Mesenchymal stem cell (in vitro differentiated cells and primary cell): ENCODE results near the gene CDK6.

Experiments used
- DNase-seq: peaks from one replicate; pipeline ENCODE4 v3.0.0-alpha.2; 2013
- H2AFZ ChIP-seq: one replicate; pipeline ENCODE4 v1.6.1; 2013; ENCODE audit warnings: low read depth, mild to moderate bottlenecking, control low read depth, inconsistent platforms, low read length, moderate library complexity
- H2AK5ac ChIP-seq: 2 replicates; pipeline ENCODE4 v1.6.1; 2013; ENCODE audit warnings: low read length, moderate library complexity, mild to moderate bottlenecking, inconsistent platforms; ENCODE audit not compliant: severe bottlenecking
- H2BK120ac ChIP-seq: one replicate; pipeline ENCODE4 v1.6.1; 2013; ENCODE audit warnings: low read depth, mild to moderate bottlenecking, inconsistent platforms, low read length, moderate library complexity
- H2BK12ac ChIP-seq, 2 experiments: one replicate each; pipeline ENCODE4 v1.6.1; 2013; ENCODE audit warnings: inconsistent platforms in 2 of 2, low read length in 2 of 2, mild to moderate bottlenecking in 2 of 2, moderate library complexity in 2 of 2, control low read depth in 1 of 2
- H2BK15ac ChIP-seq: one replicate; pipeline ENCODE4 v1.6.1; 2013; ENCODE audit warnings: mild to moderate bottlenecking, low read depth, inconsistent platforms; ENCODE audit not compliant: poor library complexity, severe bottlenecking
- H2BK5ac ChIP-seq: 2 replicates; pipeline ENCODE4 v1.6.1; 2013; ENCODE audit warnings: low read depth, mild to moderate bottlenecking, low read length, control low read depth, inconsistent platforms; ENCODE audit not compliant: poor library complexity, severe bottlenecking
- H3K14ac ChIP-seq, 2 experiments: one replicate each; pipeline ENCODE4 v1.6.1; 2013; ENCODE audit warnings: inconsistent platforms in 2 of 2, low read length in 2 of 2, control low read depth in 1 of 2, mild to moderate bottlenecking in 1 of 2, moderate library complexity in 1 of 2
- H3K18ac ChIP-seq, 2 experiments: one replicate each; pipeline ENCODE4 v1.6.1; 2013; ENCODE audit warnings: inconsistent platforms in 2 of 2, low read length in 2 of 2, control low read depth in 1 of 2, low read depth in 1 of 2, mild to moderate bottlenecking in 1 of 2
- H3K23ac ChIP-seq, 2 experiments: one replicate each; pipeline ENCODE4 v1.6.1; 2013; ENCODE audit warnings: inconsistent platforms in 2 of 2, low read length in 2 of 2, mild to moderate bottlenecking in 2 of 2, moderate library complexity in 2 of 2, control low read depth in 1 of 2
- H3K27ac ChIP-seq: 2 replicates; pipeline ENCODE4 v1.5.1; 2013; ENCODE audit warnings: mild to moderate bottlenecking, moderate library complexity, low read length, control low read depth, inconsistent platforms; ENCODE audit not compliant: poor library complexity, severe bottlenecking
- H3K27me3 ChIP-seq, 2 experiments: 2 replicates each; pipeline versions ENCODE4 v1.6.1 to v1.7.0; 2013; ENCODE audit warnings: low read length in 2 of 2, mild to moderate bottlenecking in 2 of 2, moderate library complexity in 2 of 2, control low read depth in 1 of 2, inconsistent platforms in 1 of 2; ENCODE audit not compliant: control insufficient read depth in 1 of 2, insufficient read depth in 1 of 2
- H3K36me3 ChIP-seq, 2 experiments: 2 replicates each; pipeline versions ENCODE4 v1.6.1 to v1.7.0; 2013; ENCODE audit warnings: low read length in 2 of 2, control low read depth in 1 of 2, inconsistent platforms in 1 of 2, low read depth in 1 of 2, mild to moderate bottlenecking in 1 of 2; ENCODE audit not compliant: insufficient read depth in 2 of 2, control insufficient read depth in 1 of 2
- H3K4ac ChIP-seq, 2 experiments: one replicate each; pipeline ENCODE4 v1.6.1; 2013; ENCODE audit warnings: inconsistent platforms in 2 of 2, low read length in 2 of 2, mild to moderate bottlenecking in 2 of 2, moderate library complexity in 2 of 2, control low read depth in 1 of 2, low read depth in 1 of 2
- H3K4me1 ChIP-seq: 2 replicates; pipeline ENCODE4 v1.6.1; 2013; ENCODE audit warnings: low read depth, low read length, control low read depth; ENCODE audit not compliant: control insufficient read depth, insufficient read depth
- H3K4me2 ChIP-seq: 2 replicates; pipeline ENCODE4 v1.6.1; 2013; ENCODE audit warnings: low read length, mild to moderate bottlenecking, inconsistent platforms; ENCODE audit not compliant: poor library complexity, severe bottlenecking
- H3K4me3 ChIP-seq, 2 experiments: 2 replicates each; pipeline versions ENCODE4 v1.5.1 to v1.7.0; 2013; ENCODE audit warnings: low read length in 2 of 2, mild to moderate bottlenecking in 2 of 2, control low read depth in 1 of 2, low read depth in 1 of 2; ENCODE audit not compliant: insufficient read depth in 1 of 2
- H3K79me1 ChIP-seq: replicated peaks from 2 replicates; pipeline ENCODE4 v1.6.1; 2013; ENCODE audit warnings: mild to moderate bottlenecking, control low read depth, low read length, inconsistent platforms; ENCODE audit not compliant: poor library complexity, severe bottlenecking
- H3K9ac ChIP-seq: 2 replicates; pipeline ENCODE4 v1.7.0; 2013; ENCODE audit warnings: mild to moderate bottlenecking, low read length, moderate library complexity
- H3K9me3 ChIP-seq: 2 replicates; pipeline ENCODE4 v1.7.0; 2013; ENCODE audit warnings: mild to moderate bottlenecking, low read length; ENCODE audit not compliant: control insufficient read depth
- H4K8ac ChIP-seq: one replicate; pipeline ENCODE4 v1.6.1; 2013; ENCODE audit warnings: inconsistent platforms, mild to moderate bottlenecking, low read length, moderate library complexity
- H4K91ac ChIP-seq: one replicate; pipeline ENCODE4 v1.6.1; 2013; ENCODE audit warnings: mild to moderate bottlenecking, low read length, inconsistent platforms
- WGBS: methylation state at CpG from one replicate; pipeline ENCODE4 v1.1.7; 2013; ENCODE audit warnings: mixed read lengths; 5-methylcytosine and 5-hydroxymethylcytosine counted together

The CDK6 gene

GRCh38 chr7:92797693-92798092 is 38.7 kb downstream of the CDK6 start:
- no peak overlapping the region for H4K8ac ChIP-seq
- no peaks in the 10 kb centered on the region for H3K9me3 ChIP-seq
- no peak overlapping the region for H2AFZ ChIP-seq
- H2BK15ac ChIP-seq = no peak overlapping the region
- no peak overlapping the region for H2BK5ac ChIP-seq
- H3K18ac ChIP-seq = no peak overlapping the region
- peak overlapping the region; percentile 2 for H3K9ac ChIP-seq
- peak; percentile 49 for DNase-seq
- peak overlapping the region; percentile 17 for H3K27ac ChIP-seq
- no peak overlapping the region for H3K4me2 ChIP-seq
- H3K27me3 ChIP-seq = no peaks in the 10 kb centered on the region
- no peak overlapping the region for H3K23ac ChIP-seq
- H3K4me1 ChIP-seq = peaks cover 3% of the 10 kb centered on the region
- no peak overlapping the region for H3K4ac ChIP-seq
- WGBS = 72% methylated on average over 4 of the region's 4 CpGs
- H2BK12ac ChIP-seq = no peak overlapping the region
- H3K36me3 ChIP-seq = peaks cover 0 to 4% of the 10 kb centered on the region in 2 experiments
- peak overlapping the region; percentile 4 for H2AK5ac ChIP-seq
- H4K91ac ChIP-seq = no peak overlapping the region
- no peak overlapping the region for H2BK120ac ChIP-seq
- no peak overlapping the region for H3K14ac ChIP-seq
- peaks cover 3% of the 10 kb centered on the region for H3K79me1 ChIP-seq
- H3K4me3 ChIP-seq = no peak overlapping the region

DNA sequence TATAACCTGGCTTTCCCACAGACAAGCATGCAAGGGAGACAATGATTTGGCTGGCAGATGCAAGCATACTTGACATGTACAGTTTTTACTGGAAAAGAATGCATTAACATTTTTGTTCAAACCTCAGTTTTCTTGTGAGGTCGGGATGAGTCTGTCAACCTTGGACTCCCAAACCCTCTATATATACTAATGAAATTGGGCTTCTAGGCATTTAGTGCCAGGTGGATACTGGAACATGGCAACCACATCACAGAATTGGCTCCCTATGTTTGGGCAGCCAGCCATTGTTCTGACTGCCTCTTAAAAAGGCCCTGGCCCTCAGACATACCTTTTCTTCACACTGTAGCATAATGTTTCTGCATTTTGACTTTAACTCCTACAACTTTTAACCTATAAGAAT is 39.1 kb downstream of the CDK6 start:
- Histone ChIP-seq H3K23ac (no peak overlapping the region), H3K18ac (no peak overlapping the region), H3K14ac (no peak overlapping the region), H3K27me3 (no peaks in the 10 kb centered on the region), H3K27ac (no peak overlapping the region), H3K79me1 (peaks cover 3% of the 10 kb centered on the region), H4K91ac (no peak overlapping the region), H2BK15ac (no peak overlapping the region), H2BK5ac (no peak overlapping the region), H2BK12ac (no peak overlapping the region), H2BK120ac (no peak overlapping the region), H3K4me2 (no peak overlapping the region), H3K4ac (no peak overlapping the region), H4K8ac (no peak overlapping the region), H3K36me3 (peaks cover 0 to 4% of the 10 kb centered on the region in 2 experiments), H3K9me3 (no peaks in the 10 kb centered on the region), H3K4me3 (no peak overlapping the region), H3K4me1 (peaks cover 3% of the 10 kb centered on the region), H2AFZ (no peak overlapping the region), H2AK5ac (no peak overlapping the region), H3K9ac (peak overlapping the region; percentile 2)
- DNase-seq = no peak
- 100% methylated on average over 1 of the region's 1 CpG for WGBS

DNA sequence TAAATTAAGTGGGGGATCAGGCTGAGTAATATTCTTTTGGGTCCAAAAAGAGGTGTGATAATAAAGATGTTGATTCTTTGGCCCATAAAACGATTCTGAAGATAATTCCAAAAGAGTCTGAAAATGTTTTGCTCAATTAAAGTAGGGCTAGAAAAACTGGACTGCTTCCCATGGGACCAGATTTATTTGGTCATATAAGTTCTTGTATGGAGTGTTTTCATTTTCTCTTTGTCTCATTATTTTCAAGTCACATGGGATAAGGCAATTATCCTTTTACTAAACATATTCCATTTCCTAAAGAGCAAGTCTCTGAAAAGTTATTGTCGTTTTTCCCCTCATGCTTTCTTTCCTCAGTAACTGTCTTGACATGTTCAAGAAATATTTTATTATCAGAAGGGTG is 41.5 kb downstream of the CDK6 start:
- no peak for DNase-seq
- Histone ChIP-seq H3K9ac (peak overlapping the region; percentile 3), H2AFZ (no peak overlapping the region), H2BK120ac (no peak overlapping the region), H3K4me2 (no peak overlapping the region), H3K14ac (no peak overlapping the region), H2AK5ac (no peak overlapping the region), H2BK12ac (no peak overlapping the region), H3K36me3 (peaks cover 0 to under 1% of the 10 kb centered on the region in 2 experiments), H3K23ac (no peak overlapping the region), H4K91ac (no peak overlapping the region), H2BK5ac (no peak overlapping the region), H3K4me1 (peaks cover 3% of the 10 kb centered on the region), H3K27ac (no peak overlapping the region), H3K9me3 (peaks cover under 1% of the 10 kb centered on the region), H3K27me3 (no peaks in the 10 kb centered on the region), H3K79me1 (peaks cover 5% of the 10 kb centered on the region), H2BK15ac (no peak overlapping the region), H3K4ac (no peak overlapping the region), H3K4me3 (no peak overlapping the region), H4K8ac (no peak overlapping the region), H3K18ac (no peak overlapping the region)
- WGBS = 95% methylated on average over 1 of the region's 2 CpGs

GRCh38 chr7:92794391-92794790 is 42.0 kb downstream of the CDK6 start:
- Histone ChIP-seq H3K4ac (peak overlapping the region in 1 of 2 experiments; percentile 51), H3K18ac (peak overlapping the region; percentile 62 to 70), H3K4me1 (peaks cover 3% of the 10 kb centered on the region), H2AK5ac (no peak overlapping the region), H3K36me3 (no peaks in the 10 kb centered on the region), H2BK12ac (peak overlapping the region in 1 of 2 experiments; percentile 84), H3K14ac (no peak overlapping the region), H3K4me2 (no peak overlapping the region), H3K9me3 (peaks cover 5% of the 10 kb centered on the region), H2AFZ (no peak overlapping the region), H3K27ac (no peak overlapping the region), H4K8ac (no peak overlapping the region), H3K27me3 (no peaks in the 10 kb centered on the region), H3K79me1 (peaks cover 5% of the 10 kb centered on the region), H3K9ac (no peak overlapping the region), H2BK5ac (no peak overlapping the region), H2BK15ac (no peak overlapping the region), H3K23ac (no peak overlapping the region), H3K4me3 (no peak overlapping the region), H4K91ac (peak overlapping the region; percentile 56), H2BK120ac (no peak overlapping the region)
- DNase-seq = no peak
- 95% methylated on average over 4 of the region's 4 CpGs for WGBS
